IMR-90 (cell line): ENCODE data around the gene CUL7. TPM values are rescaled to one million over a fixed set of nuclear protein-coding genes. Genes with fewer than 3 reads are reported as not detected.

ENCODE experiments used
- ATAC-seq: fragments of 200-7000 bp; cut with Tn5 transposase; 2 replicates; pipeline ENCODE4 v1.9.1; 2020; ENCODE audit warnings: low read depth, mild to moderate bottlenecking, moderate library complexity
- BruUV-seq: library from RNA; stranded (reverse); fragments of 400-500 nt; replicated peaks from 2 replicates; lab custom pipeline; 2021; lab: Mats Ljungman, UMichigan
- CTCF ChIA-PET: fragments of 300-600 bp; formaldehyde crosslinking; extraction: SDS; loops from one replicate; lab custom pipeline; 2021; ENCODE audit warnings: antibody characterized with exemption; lab: Yijun Ruan, JAX
- POLR2A ChIA-PET: fragments of 300-600 bp; sonication (Branson Sonifier 250); formaldehyde crosslinking; loops from one replicate; lab custom pipeline; 2022; ENCODE audit warnings: antibody characterized with exemption; ENCODE audit not compliant: unreplicated experiment; lab: Charles Lee
- DNase-seq: peaks from one replicate; pipeline ENCODE4 v3.0.0; 2013
- H2AFZ ChIP-seq: replicated peaks from 2 replicates; pipeline ENCODE3; 2013; ENCODE audit warnings: low read length, mild to moderate bottlenecking; ENCODE audit not compliant: poor library complexity
- H2AK5ac ChIP-seq: 2 replicates; pipeline ENCODE4 v1.6.1; 2013; ENCODE audit warnings: low read depth, low read length, inconsistent platforms
- H2AK9ac ChIP-seq: replicated peaks from 2 replicates; pipeline ENCODE3; 2013; ENCODE audit warnings: mild to moderate bottlenecking, low read depth, low read length, moderate library complexity; ENCODE audit not compliant: poor library complexity
- H2BK120ac ChIP-seq: 2 replicates; pipeline ENCODE4 v1.6.1; 2013; ENCODE audit warnings: low read depth, low read length, inconsistent platforms
- H2BK15ac ChIP-seq: 3 replicates; pipeline ENCODE4 v1.6.1; 2013; ENCODE audit warnings: low read depth, low read length, inconsistent platforms
- H2BK20ac ChIP-seq: 2 replicates; pipeline ENCODE4 v1.6.1; 2013; ENCODE audit warnings: low read depth, mild to moderate bottlenecking, inconsistent platforms, low read length, moderate library complexity
- H2BK5ac ChIP-seq: 2 replicates; pipeline ENCODE4 v1.6.1; 2013; ENCODE audit warnings: mild to moderate bottlenecking, low read depth, low read length, inconsistent platforms; ENCODE audit not compliant: poor library complexity, severe bottlenecking
- H3K14ac ChIP-seq: replicated peaks from 2 replicates; pipeline ENCODE4 v1.6.1; 2013; ENCODE audit warnings: low read depth, low read length, inconsistent platforms
- H3K18ac ChIP-seq: 2 replicates; pipeline ENCODE4 v1.6.1; 2013; ENCODE audit warnings: low read depth, low read length, control low read depth
- H3K23ac ChIP-seq: 2 replicates; pipeline ENCODE4 v1.6.1; 2013; ENCODE audit warnings: low read depth, low read length, inconsistent platforms
- H3K27ac ChIP-seq: 2 replicates; pipeline ENCODE4 v1.5.1; 2013; ENCODE audit warnings: mild to moderate bottlenecking, control low read depth, low read length; ENCODE audit not compliant: insufficient read depth
- H3K27me3 ChIP-seq: 2 replicates; pipeline ENCODE4 v1.6.1; 2013; ENCODE audit warnings: low read length; ENCODE audit not compliant: control insufficient read depth, insufficient read depth
- H3K36me3 ChIP-seq: 2 replicates; pipeline ENCODE4 v1.6.1; 2013; ENCODE audit warnings: low read length, mixed read lengths; ENCODE audit not compliant: control insufficient read depth, insufficient read depth
- H3K4ac ChIP-seq: 2 replicates; pipeline ENCODE4 v1.6.1; 2013; ENCODE audit warnings: low read depth, low read length, inconsistent platforms
- H3K4me1 ChIP-seq: 2 replicates; pipeline ENCODE4 v1.6.1; 2013; ENCODE audit warnings: low read length, mixed read lengths; ENCODE audit not compliant: control insufficient read depth, insufficient read depth
- H3K4me2 ChIP-seq: 2 replicates; pipeline ENCODE4 v1.6.1; 2013; ENCODE audit warnings: low read depth, mild to moderate bottlenecking, control low read depth, low read length, moderate library complexity
- H3K4me3 ChIP-seq: 2 replicates; pipeline ENCODE4 v1.5.1; 2013; ENCODE audit warnings: low read depth, mild to moderate bottlenecking, control low read depth, low read length, moderate library complexity; ENCODE audit not compliant: insufficient read depth
- H3K56ac ChIP-seq: 2 replicates; pipeline ENCODE4 v1.6.1; 2013; ENCODE audit warnings: low read length, inconsistent platforms; ENCODE audit not compliant: insufficient read depth; ENCODE audit errors: extremely low read depth
- H3K79me1 ChIP-seq, 2 experiments: 2 replicates each; pipeline ENCODE4 v1.6.1; 2013; ENCODE audit warnings: low read length in 2 of 2, inconsistent platforms in 1 of 2, low read depth in 1 of 2
- H3K9ac ChIP-seq: 2 replicates; pipeline ENCODE4 v1.6.1; 2013; ENCODE audit warnings: low read depth, low read length, control low read depth
- H3K9me1 ChIP-seq: 2 replicates; pipeline ENCODE4 v1.6.1; 2013; ENCODE audit warnings: low read length, inconsistent platforms; ENCODE audit not compliant: insufficient read depth
- H3K9me3 ChIP-seq: 2 replicates; pipeline ENCODE4 v1.6.1; 2013; ENCODE audit warnings: low read length; ENCODE audit not compliant: control insufficient read depth, insufficient read depth
- H4K20me1 ChIP-seq: 2 replicates; pipeline ENCODE4 v1.6.1; 2013; ENCODE audit warnings: low read length, inconsistent platforms; ENCODE audit not compliant: insufficient read depth
- H4K5ac ChIP-seq: 2 replicates; pipeline ENCODE4 v1.6.1; 2013; ENCODE audit warnings: mild to moderate bottlenecking, low read depth, low read length, control low read depth
- H4K8ac ChIP-seq, 2 experiments: 2 replicates each; pipeline ENCODE4 v1.6.1; 2013; ENCODE audit warnings: low read depth in 2 of 2, low read length in 2 of 2, control low read depth in 1 of 2, inconsistent platforms in 1 of 2
- H4K91ac ChIP-seq: 2 replicates; pipeline ENCODE4 v1.6.1; 2013; ENCODE audit warnings: low read depth, low read length, inconsistent platforms; ENCODE audit not compliant: insufficient read depth
- CEBPB ChIP-seq: IDR thresholded peaks from 2 replicates; pipeline ENCODE4 v1.6.1; 2012; ENCODE audit warnings: low read depth, low read length, improper control_type of control experiment
- CHD1 ChIP-seq: IDR thresholded peaks from 2 replicates; pipeline ENCODE4 v1.6.1; 2012; ENCODE audit warnings: low read depth, low read length, improper control_type of control experiment
- CTCF ChIP-seq: conservative IDR thresholded peaks from 2 replicates; pipeline ENCODE4 v1.5.1; 2012; ENCODE audit warnings: mild to moderate bottlenecking, low read depth, low read length, improper control_type of control experiment
- ELK1 ChIP-seq: fragments of 150-350 bp; IDR thresholded peaks from 2 replicates; pipeline ENCODE4 v1.6.1; 2016; ENCODE audit warnings: low read depth, mild to moderate bottlenecking, low read length, moderate library complexity, borderline replicate concordance
- MAFK ChIP-seq: IDR thresholded peaks from 2 replicates; pipeline ENCODE4 v1.6.1; 2012; ENCODE audit warnings: low read depth, low read length, improper control_type of control experiment
- MAZ ChIP-seq: IDR thresholded peaks from 2 replicates; pipeline ENCODE4 v1.6.1; 2012; ENCODE audit warnings: low read depth, mild to moderate bottlenecking, low read length, improper control_type of control experiment, moderate library complexity, borderline replicate concordance
- MXI1 ChIP-seq: IDR thresholded peaks from 2 replicates; pipeline ENCODE4 v1.6.1; 2012; ENCODE audit warnings: low read depth, mild to moderate bottlenecking, low read length, moderate library complexity, borderline replicate concordance
- NFE2L2 ChIP-seq: fragments of 150-350 bp; IDR thresholded peaks from 2 replicates; pipeline ENCODE4 v1.6.1; 2016; ENCODE audit warnings: low read depth, mild to moderate bottlenecking, low read length
- POLR2A ChIP-seq: IDR thresholded peaks from 2 replicates; pipeline ENCODE4 v1.6.1; 2012; ENCODE audit warnings: mild to moderate bottlenecking, low read depth, low read length
- RAD21 ChIP-seq: IDR thresholded peaks from 2 replicates; pipeline ENCODE4 v1.6.1; 2012; ENCODE audit warnings: low read length, improper control_type of control experiment
- RFX5 ChIP-seq: IDR thresholded peaks from 2 replicates; pipeline ENCODE4 v1.8.0; 2012; ENCODE audit warnings: low read depth, mild to moderate bottlenecking, low read length, moderate library complexity
- WGBS, 2 experiments: methylation state at CpG; one replicate each; pipeline versions ENCODE4 v1.1.5 to v1.1.7; 2013; ENCODE audit warnings: missing lambda C conversion rate in 2 of 2; ENCODE audit not compliant: insufficient read length in 1 of 2; ENCODE audit errors: extremely low coverage in 2 of 2; 5-methylcytosine and 5-hydroxymethylcytosine counted together
- dilution Hi-C: fragments of 300-500 bp; cut with HindIII; formaldehyde crosslinking; loops from one replicate; pipeline ENCODE4 v1.14.3; 2018; ENCODE audit warnings: low sequenced_read_pairs; ENCODE audit not compliant: unreplicated experiment
- in situ Hi-C: fragments of 300-500 bp; cut with MboI; formaldehyde crosslinking; loops from 3 replicates; pipeline ENCODE4 v1.14.3; 2019; ENCODE audit warnings: low sequenced_read_pairs, inconsistent platforms, mixed read lengths
- intact Hi-C: fragments of 100-400 bp; cut with micrococcal nuclease; formaldehyde crosslinking; loops from 2 replicates; pipeline ENCODE4 v1.10.0; 2022
- polyA plus RNA-seq, 3 experiments: library from polyadenylated mRNA; depleted of rRNA; stranded (reverse); fragments of >200 nt; gene quantifications; 2 replicates each; pipeline ENCODE4 v1.2.3, GENCODE V29; 2012; ENCODE audit warnings: low replicate concordance in 1 of 3
- total RNA-seq: library from RNA; depleted of rRNA; stranded (reverse); fragments of >200 nt; gene quantifications from 2 replicates; pipeline ENCODE4 v1.2.3, GENCODE V29; 2012
- TF ChIP-seq, protein P1 (sequence below): fragments of 150-350 bp; IDR thresholded peaks from 2 replicates; pipeline ENCODE4 v1.6.1; 2017; ENCODE audit warnings: mild to moderate bottlenecking, antibody characterized with exemption, low read length, low read depth

CUL7 gene
- total and polyA plus RNA-seq, 2 of the 4 experiments (the other 2 are of a cell fraction), result 38.0 to 39.3 TPM

GRCh38 chr6:43074847-43075669, 21.4 kb upstream of the CUL7 start:
- peaks cover 27% of the 10 kb centered on the region for H3K4me1 ChIP-seq
- TF ChIP-seq MAZ (peak; percentile 80; the same call in 1 of the 2 replicates), RFX5 (no peak), MAFK (no peak), NFE2L2 (no peak), CTCF (no peak), ELK1 (no peak), POLR2A (no peak), RAD21 (no peak), CHD1 (no peak), CEBPB (0 out of 2 replicates have a peak, but pooled peaks have one; percentile 33), MXI1 (peak; percentile 77; the same call in 1 of the 2 replicates)
- TF ChIP-seq, protein P1, sequence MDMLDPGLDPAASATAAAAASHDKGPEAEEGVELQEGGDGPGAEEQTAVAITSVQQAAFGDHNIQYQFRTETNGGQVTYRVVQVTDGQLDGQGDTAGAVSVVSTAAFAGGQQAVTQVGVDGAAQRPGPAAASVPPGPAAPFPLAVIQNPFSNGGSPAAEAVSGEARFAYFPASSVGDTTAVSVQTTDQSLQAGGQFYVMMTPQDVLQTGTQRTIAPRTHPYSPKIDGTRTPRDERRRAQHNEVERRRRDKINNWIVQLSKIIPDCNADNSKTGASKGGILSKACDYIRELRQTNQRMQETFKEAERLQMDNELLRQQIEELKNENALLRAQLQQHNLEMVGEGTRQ, result no peak
- H2BK15ac ChIP-seq, result peak overlapping the region; percentile 57; the same call in 2 of the 3 replicates
- peak overlapping the region; percentile 94 for H2BK120ac ChIP-seq
- peak overlapping the region; percentile 97 for H3K4ac ChIP-seq
- ChIA-PET POLR2A (interaction anchor here (1.0 kb wide), 1 partner anchor 67 kb away, joined by 3 read pairs; no protein-coding TSS in a partner anchor), CTCF (interaction anchor here (0.7 to 1.5 kb wide), 2 partner anchors 69 to 247 kb away, joined by 3 to 7 read pairs; no protein-coding TSS in a partner anchor)
- peak overlapping the region; percentile 38 to 91 for H4K8ac ChIP-seq
- H2BK5ac ChIP-seq, result peak overlapping the region; percentile 91
- intact Hi-C loops (loop anchor here (1.0 to 5.0 kb wide), 5 partner anchors 16 to 297 kb away; partner anchors contain the start of genes CUL7, KLC4 and MRPL2), dilution Hi-C loops (no loop called here), in situ Hi-C loops (loop anchor here (5.0 kb wide), 1 partner anchor 52 kb away; no protein-coding TSS in a partner anchor)
- H3K56ac ChIP-seq, result peak overlapping the region; percentile 92; the same call in 1 of the 2 replicates
- H3K4me2 ChIP-seq, result peak overlapping the region; percentile 55
- peak overlapping the region; percentile 78 for H3K18ac ChIP-seq
- peak overlapping the region; percentile 71 for H2AFZ ChIP-seq
- peaks cover 10 to 43% of the 10 kb centered on the region in 2 experiments for H3K79me1 ChIP-seq
- peak; percentile 80 for DNase-seq
- H3K27me3 ChIP-seq, result no peaks in the 10 kb centered on the region
- H3K14ac ChIP-seq, result peak overlapping the region; percentile 92
- peak overlapping the region; percentile 50 for H2AK5ac ChIP-seq
- WGBS, 2 experiments, result no CpG with 5 or more reads among the region's 6 CpGs
- BruUV-seq, result no TSS peak
- H3K9me3 ChIP-seq, result no peaks in the 10 kb centered on the region
- peak overlapping the region; percentile 61 for H4K5ac ChIP-seq
- H3K36me3 ChIP-seq, result peaks cover 8% of the 10 kb centered on the region; the same call in 1 of the 2 replicates
- no peak overlapping the region for H3K4me3 ChIP-seq
- H2AK9ac ChIP-seq, result peak overlapping the region; percentile 68
- H3K27ac ChIP-seq, result peak overlapping the region; percentile 98
- H3K9ac ChIP-seq, result peak overlapping the region; percentile 47
- ATAC-seq, result peak; percentile 64
- peak overlapping the region; percentile 41 for H2BK20ac ChIP-seq
- peak overlapping the region; percentile 91; the same call in 1 of the 2 replicates for H3K23ac ChIP-seq
- H3K9me1 ChIP-seq, result peaks cover 18% of the 10 kb centered on the region
- peaks cover 22% of the 10 kb centered on the region for H4K20me1 ChIP-seq
- H4K91ac ChIP-seq, result peak overlapping the region; percentile 93
